Neuron (in vitro differentiated cells): ENCODE results near the gene POLA2.

Experiments used
- H2AFZ ChIP-seq: one replicate; pipeline ENCODE4 v1.6.1; 2013; ENCODE audit warnings: low read depth, mild to moderate bottlenecking, inconsistent platforms, low read length, moderate library complexity
- H3K27me3 ChIP-seq: one replicate; pipeline ENCODE4 v1.6.1; 2013; ENCODE audit warnings: low read length; ENCODE audit not compliant: insufficient read depth
- H3K36me3 ChIP-seq: one replicate; pipeline ENCODE4 v1.6.1; 2013; ENCODE audit warnings: low read length; ENCODE audit not compliant: insufficient read depth
- H3K4me1 ChIP-seq: one replicate; pipeline ENCODE4 v1.6.1; 2013; ENCODE audit warnings: low read length; ENCODE audit not compliant: insufficient read depth
- H3K4me3 ChIP-seq: 2 replicates; pipeline ENCODE4 v1.5.1; 2013; ENCODE audit warnings: mild to moderate bottlenecking, low read length, moderate library complexity
- H3K9me3 ChIP-seq: one replicate; pipeline ENCODE4 v1.6.1; 2013; ENCODE audit warnings: low read length

Gene POLA2, protein sequence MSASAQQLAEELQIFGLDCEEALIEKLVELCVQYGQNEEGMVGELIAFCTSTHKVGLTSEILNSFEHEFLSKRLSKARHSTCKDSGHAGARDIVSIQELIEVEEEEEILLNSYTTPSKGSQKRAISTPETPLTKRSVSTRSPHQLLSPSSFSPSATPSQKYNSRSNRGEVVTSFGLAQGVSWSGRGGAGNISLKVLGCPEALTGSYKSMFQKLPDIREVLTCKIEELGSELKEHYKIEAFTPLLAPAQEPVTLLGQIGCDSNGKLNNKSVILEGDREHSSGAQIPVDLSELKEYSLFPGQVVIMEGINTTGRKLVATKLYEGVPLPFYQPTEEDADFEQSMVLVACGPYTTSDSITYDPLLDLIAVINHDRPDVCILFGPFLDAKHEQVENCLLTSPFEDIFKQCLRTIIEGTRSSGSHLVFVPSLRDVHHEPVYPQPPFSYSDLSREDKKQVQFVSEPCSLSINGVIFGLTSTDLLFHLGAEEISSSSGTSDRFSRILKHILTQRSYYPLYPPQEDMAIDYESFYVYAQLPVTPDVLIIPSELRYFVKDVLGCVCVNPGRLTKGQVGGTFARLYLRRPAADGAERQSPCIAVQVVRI

DNA sequence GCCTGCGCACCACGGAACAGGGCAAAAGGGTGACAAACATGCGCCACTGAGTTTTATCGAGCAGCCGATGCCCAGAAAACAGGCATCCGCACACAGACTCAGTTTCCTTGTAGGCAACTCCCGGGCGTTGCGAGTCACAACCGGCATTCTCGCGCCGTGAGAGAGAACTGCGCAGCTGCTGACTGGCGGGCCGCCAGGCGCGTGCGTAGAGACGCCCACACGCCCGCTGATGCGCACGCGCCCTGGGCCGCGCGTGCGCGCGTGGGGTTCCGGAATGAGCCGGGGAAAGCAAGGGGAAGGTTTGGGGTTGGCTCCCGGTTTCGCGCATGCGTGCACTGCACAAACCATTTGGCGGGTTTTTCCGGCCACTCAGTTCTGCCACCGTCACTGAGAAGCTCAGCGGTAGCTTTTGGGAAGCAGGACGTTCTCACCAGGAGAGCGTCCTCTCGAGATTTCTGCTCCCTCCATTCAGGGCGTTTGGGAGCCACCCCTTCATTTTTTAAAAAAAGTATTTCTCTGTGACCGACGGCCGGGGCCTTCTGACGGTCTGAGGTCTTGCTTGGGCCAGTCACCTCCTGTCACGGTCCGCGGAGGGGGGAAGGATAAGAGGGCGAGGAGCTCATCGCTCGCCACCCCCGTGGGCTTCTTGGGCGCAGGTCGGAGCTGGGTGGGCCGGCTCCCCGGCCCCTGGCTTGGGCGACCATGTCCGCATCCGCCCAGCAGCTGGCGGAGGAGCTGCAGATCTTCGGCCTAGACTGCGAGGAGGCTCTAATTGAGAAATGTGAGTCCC lies at the start of gene POLA2:
POLA2 (plus strand) TSS at position 372 of the 790 bp plus-strand sequence; CDS start at position 703, 331 bp downstream.
- H3K36me3 ChIP-seq: peaks cover 15% of the 10 kb centered on the region
- H3K4me3 ChIP-seq: peak within 1 kb of the TSS; percentile 63
- no peaks in the 10 kb centered on the region for H3K27me3 ChIP-seq
- H3K9me3 ChIP-seq: no peaks in the 10 kb centered on the region
- H2AFZ ChIP-seq: peak within 1 kb of the TSS; percentile 84
- peaks cover 7% of the 10 kb centered on the region for H3K4me1 ChIP-seq

DNA sequence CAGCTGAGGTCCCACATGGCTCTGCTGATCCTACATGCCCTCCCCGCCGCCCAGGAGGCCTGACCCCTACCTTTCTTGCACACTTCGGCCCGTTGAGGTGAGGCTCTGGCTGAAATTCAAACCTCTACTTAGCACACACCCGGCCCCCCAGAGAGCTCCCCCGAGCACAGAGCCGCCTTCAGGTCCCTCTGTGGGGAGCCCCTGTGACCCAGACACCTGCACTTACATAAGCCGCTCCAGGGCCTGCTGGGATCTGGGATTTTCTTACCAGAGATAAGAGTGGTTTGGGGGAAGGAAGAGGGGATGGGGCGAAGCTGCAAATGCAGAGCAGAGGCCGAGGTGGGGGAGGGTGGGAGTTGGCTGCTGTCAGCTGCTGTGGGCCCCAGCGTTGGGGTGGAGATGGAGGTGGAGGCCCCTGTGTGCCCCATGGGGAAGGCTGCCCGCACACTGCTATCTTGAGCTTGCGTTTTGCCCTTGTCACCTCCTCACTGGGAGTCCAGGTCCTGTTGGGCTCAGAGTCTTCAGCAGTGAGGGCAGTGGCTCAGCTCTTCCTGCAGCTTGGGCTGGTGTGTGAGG lies 49.4 kb upstream of the POLA2 start:
- no peak overlapping the region for H3K4me3 ChIP-seq
- no peak overlapping the region for H2AFZ ChIP-seq
- H3K27me3 ChIP-seq: no peaks in the 10 kb centered on the region
- no peaks in the 10 kb centered on the region for H3K9me3 ChIP-seq
- no peaks in the 10 kb centered on the region for H3K4me1 ChIP-seq
- H3K36me3 ChIP-seq: peaks cover 12% of the 10 kb centered on the region

DNA sequence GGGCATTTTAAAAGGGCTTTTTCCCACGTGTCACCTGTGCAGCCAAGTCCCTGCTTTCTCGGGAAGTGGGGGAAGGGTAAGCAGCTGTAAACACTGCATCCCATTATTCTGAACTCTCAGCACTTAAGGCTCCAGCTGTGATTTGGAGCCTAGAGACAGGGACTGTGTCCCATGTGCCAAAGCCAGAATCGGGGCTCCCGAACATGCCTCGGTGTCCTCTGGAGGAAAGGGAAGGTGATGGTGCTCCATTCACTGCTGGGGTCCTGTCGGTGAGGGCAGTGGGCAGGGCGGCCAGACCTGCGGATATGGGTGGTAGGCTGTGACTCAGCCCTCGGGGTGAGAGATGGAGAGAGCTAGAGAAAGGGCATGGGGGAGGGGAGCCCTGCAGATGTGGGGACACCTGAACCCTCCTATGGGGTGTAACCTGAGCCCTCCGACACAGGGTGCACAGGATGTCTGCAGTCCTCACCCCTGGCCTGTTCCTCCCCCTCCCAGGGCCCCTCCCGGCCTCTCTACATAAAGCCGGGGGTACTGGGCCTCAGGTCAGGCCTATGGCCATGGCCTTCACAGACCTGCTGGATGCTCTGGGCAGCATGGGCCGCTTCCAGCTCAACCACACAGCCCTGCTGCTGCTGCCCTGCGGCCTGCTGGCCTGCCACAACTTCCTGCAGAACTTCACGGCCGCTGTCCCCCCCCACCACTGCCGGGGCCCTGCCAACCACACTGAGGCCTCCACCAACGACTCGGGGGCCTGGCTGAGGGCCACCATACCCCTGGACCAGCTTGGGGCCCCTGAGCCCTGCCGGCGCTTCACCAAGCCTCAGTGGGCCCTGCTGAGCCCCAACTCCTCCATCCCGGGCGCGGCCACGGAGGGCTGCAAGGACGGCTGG lies 48.2 kb upstream of the POLA2 start:
- no peaks in the 10 kb centered on the region for H3K27me3 ChIP-seq
- no peak overlapping the region for H3K4me3 ChIP-seq
- no peak overlapping the region for H2AFZ ChIP-seq

DNA sequence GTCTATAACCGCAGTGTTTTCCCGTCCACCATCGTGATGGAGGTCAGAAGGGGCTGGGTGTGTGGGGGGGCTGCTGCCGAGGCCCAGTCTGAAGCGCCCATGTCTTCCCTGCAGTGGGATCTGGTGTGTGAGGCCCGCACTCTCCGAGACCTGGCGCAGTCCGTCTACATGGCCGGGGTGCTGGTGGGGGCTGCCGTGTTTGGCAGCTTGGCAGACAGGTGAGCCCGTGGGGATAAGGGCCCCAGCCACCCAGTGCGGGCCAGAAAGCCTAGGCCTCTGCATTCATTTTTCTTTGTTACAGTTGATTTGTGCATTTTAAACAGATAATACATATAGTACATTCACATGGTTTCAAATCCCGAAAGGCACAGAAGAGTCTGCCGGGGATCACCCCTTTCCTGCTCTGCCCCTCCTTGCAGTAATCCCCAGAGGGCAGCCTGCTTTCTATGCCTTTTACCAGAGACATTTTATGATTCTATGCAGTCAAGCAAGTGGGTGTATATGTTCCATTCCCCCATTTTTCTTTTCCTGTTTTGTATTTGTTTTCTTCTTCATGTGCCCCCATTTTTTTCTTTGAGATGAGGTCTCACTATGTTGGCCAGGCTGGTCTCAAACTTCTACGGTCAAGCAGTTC lies 47.4 kb upstream of the POLA2 start:
- no peaks in the 10 kb centered on the region for H3K9me3 ChIP-seq
- H3K36me3 ChIP-seq: peaks cover 12% of the 10 kb centered on the region
- no peaks in the 10 kb centered on the region for H3K4me1 ChIP-seq
- H3K4me3 ChIP-seq: no peak overlapping the region
- H3K27me3 ChIP-seq: no peaks in the 10 kb centered on the region
- no peak overlapping the region for H2AFZ ChIP-seq

More for the DNA sequence above, 48.2 kb upstream of the POLA2 start:
- no peaks in the 10 kb centered on the region for H3K4me1 ChIP-seq
- peaks cover 12% of the 10 kb centered on the region for H3K36me3 ChIP-seq
- no peaks in the 10 kb centered on the region for H3K9me3 ChIP-seq

DNA sequence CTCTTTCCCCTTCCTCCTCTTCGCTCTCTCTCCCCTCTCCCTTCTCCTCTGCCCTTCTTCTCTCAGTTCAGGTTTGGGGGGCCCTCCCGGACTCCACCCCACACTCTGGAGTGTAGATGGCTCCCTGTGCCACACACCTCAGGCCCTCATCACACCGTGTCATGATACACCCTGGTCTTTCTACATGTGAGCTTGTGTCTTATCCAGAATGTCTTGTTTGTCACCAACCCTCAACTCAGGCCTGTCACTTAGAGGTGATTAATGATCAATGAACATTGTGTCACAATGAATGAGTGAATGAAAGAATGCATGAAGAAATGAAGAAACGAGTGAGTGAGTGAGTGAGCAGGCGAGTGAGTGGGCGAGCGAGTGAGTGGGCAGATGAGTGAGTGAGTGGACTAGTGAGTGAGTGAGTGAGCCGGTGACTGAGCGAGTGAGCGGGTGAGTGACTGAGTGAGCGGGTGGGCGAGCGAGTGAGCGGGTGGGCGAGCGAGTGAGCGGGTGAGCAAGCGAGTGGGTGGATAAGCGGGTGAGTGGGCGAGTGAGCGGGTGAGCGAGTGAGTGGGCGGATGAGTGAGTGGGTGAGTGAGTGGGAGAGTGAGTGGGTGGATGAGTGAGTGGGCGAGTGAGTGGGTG lies 46.2 kb upstream of the POLA2 start:
- H3K9me3 ChIP-seq: no peaks in the 10 kb centered on the region
- no peaks in the 10 kb centered on the region for H3K4me1 ChIP-seq
- no peaks in the 10 kb centered on the region for H3K27me3 ChIP-seq
- no peak overlapping the region for H3K4me3 ChIP-seq
- H3K36me3 ChIP-seq: no peaks in the 10 kb centered on the region
- no peak overlapping the region for H2AFZ ChIP-seq

DNA sequence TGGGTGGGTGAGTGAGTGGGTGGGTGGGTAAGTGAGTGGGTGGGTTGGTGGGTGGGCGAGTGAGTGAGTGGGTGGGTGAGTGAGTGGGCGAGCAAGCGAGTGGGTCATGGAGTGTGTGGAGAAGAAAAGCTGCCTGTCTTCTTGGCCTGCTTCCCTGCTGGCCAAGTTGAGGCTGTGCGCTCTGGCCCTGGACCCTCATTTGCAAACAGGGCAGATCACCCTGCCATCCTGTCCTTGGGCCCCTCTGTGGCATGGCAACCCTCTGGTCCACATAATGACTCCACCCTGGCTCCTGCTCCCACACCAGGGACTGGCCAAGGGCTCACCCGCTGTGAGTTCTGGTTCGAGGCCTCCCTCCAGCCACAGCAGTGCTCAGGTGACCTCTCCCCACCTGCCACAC lies 44.9 kb upstream of the POLA2 start:
- H2AFZ ChIP-seq: no peak overlapping the region
- no peaks in the 10 kb centered on the region for H3K4me1 ChIP-seq
- H3K9me3 ChIP-seq: no peaks in the 10 kb centered on the region
- H3K36me3 ChIP-seq: no peaks in the 10 kb centered on the region
- H3K4me3 ChIP-seq: no peak overlapping the region
- H3K27me3 ChIP-seq: no peaks in the 10 kb centered on the region

DNA sequence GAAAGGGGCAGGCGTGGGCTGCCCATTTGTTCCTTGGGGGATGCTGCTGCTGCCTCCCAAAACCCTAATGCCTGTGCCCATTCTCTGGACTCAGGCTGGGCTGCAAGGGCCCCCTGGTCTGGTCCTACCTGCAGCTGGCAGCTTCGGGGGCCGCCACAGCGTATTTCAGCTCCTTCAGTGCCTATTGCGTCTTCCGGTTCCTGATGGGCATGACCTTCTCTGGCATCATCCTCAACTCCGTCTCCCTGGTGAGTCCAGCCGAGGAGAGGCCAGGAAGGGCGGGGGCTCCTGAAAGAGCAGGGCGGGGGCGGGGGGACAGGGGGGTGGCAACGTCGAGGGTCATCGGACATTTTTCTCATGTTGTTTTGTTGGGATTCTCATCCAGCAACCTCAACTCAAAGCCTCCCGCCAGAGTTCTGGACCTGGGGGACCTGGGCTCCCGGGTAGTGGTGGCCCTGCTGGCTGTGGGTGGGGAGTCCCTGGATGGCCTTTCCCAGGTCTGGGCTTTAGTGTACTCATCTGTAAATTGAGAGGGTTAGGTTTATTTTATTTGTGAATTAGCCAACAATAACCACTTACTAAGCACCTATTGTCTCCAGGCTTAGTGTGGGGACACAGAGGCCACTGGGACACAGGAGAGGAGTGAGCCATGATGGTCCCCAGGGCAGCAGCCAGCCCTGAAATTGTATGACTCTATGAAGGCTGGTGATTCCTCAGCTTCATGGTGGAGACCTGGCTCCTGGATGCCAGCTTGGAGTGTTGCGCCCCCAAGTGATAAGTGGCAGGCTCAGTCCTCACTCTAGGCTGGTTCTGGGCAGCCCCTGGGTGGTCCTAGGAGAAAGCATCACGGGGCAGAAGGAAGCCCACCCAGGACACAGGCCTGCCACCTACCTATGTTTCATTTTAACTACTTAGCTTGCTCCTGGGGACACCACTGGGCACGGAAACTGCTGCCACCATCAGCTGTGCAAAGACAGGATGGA lies 44.0 kb upstream of the POLA2 start:
- H3K9me3 ChIP-seq: no peaks in the 10 kb centered on the region
- no peak overlapping the region for H3K4me3 ChIP-seq
- peaks cover 2% of the 10 kb centered on the region for H3K27me3 ChIP-seq
- no peaks in the 10 kb centered on the region for H3K4me1 ChIP-seq
- H2AFZ ChIP-seq: no peak overlapping the region
- H3K36me3 ChIP-seq: no peaks in the 10 kb centered on the region

DNA sequence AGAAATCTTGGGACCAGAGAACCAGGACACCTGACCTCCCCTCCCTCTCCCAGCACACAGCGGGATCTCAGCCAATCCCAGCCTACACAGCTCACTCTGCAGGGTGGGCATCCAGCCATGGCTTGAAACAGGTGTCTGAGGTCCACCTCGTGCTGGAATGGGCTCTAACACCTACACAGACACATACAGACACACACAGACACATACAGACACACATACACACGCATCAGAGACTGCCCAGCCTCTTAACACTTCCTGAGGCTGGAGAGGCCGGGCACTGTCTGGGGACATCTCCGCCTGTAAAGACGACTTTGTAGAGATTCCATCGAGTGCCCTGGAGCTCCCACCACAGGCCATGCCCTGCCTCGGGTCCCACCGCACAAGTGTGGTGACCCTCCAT lies 43.3 kb upstream of the POLA2 start:
- H3K9me3 ChIP-seq: peaks cover 2% of the 10 kb centered on the region
- H3K27me3 ChIP-seq: peaks cover 2% of the 10 kb centered on the region
- H3K4me3 ChIP-seq: no peak overlapping the region
- no peak overlapping the region for H2AFZ ChIP-seq
- H3K4me1 ChIP-seq: no peaks in the 10 kb centered on the region
- H3K36me3 ChIP-seq: no peaks in the 10 kb centered on the region

DNA sequence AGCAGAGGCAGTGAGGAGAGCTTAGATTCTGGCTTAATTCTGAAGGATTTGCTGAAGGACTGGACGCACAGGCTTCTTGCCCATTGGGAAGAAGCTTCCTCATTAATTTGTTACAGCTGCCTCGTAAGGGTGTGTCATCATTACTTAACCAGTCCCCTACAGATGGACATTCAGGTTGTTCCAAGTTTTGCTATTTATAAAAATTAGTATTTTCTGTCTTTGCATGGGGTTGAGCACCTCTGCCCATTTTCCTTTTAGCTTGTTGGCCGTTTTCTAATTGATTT lies 41.9 kb upstream of the POLA2 start:
- H3K36me3 ChIP-seq: no peaks in the 10 kb centered on the region
- H2AFZ ChIP-seq: no peak overlapping the region
- no peak overlapping the region for H3K4me3 ChIP-seq
- peaks cover 2% of the 10 kb centered on the region for H3K27me3 ChIP-seq
- H3K9me3 ChIP-seq: peaks cover 2% of the 10 kb centered on the region
- H3K4me1 ChIP-seq: no peaks in the 10 kb centered on the region

DNA sequence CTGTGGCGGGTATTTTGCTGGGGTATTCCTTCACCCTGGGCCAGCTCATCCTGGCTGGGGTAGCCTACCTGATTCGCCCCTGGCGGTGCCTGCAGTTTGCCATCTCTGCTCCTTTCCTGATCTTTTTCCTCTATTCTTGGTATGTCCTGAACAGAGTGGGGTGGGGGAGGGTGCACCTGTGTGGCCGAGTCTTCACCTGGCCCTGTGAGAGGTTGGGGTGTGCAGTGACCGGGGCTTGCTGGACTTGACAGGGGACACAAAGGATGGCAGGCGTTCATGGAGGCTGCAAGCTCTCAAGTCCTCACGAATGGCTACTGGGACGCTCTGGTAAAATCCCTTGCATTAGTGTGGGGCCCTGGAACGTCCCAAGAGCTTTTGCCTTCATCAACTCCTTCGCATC lies 40.7 kb upstream of the POLA2 start:
- Histone ChIP-seq H2AFZ (no peak overlapping the region), H3K9me3 (peaks cover 2% of the 10 kb centered on the region), H3K27me3 (peaks cover 2% of the 10 kb centered on the region), H3K4me1 (peaks cover 5% of the 10 kb centered on the region), H3K4me3 (no peak overlapping the region), H3K36me3 (no peaks in the 10 kb centered on the region)

DNA sequence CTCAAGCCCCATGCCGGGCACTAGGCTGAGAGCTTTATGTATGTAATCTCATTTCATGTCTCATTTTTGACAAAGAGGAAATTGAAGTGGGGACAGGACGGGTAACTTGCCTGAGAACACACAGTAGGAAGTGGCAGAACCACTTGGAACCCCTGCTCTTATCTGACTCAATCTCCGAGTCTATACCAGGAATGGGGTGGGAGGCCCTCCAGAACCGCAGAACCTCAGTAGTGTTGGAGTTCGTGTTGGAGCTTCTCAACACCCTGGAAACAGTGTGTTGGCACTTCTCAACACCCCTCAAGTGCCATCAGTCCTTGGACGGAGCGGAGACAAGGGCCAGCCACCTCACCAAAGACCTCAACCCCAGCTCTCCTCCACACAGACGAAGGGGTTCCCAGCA lies 38.8 kb upstream of the POLA2 start:
- H3K27me3 ChIP-seq: peaks cover 2% of the 10 kb centered on the region
- no peak overlapping the region for H2AFZ ChIP-seq
- no peak overlapping the region for H3K4me3 ChIP-seq
- peaks cover 5% of the 10 kb centered on the region for H3K4me1 ChIP-seq
- H3K36me3 ChIP-seq: no peaks in the 10 kb centered on the region
- peaks cover 2% of the 10 kb centered on the region for H3K9me3 ChIP-seq
